BE2C (cell line): ENCODE data around the gene CSF3.

Source experiments
- DNase-seq: peaks from one replicate; pipeline ENCODE4 v3.0.0-alpha.2; 2020
- H3K27me3 ChIP-seq: fragments of 250-450 bp; sonication (Bioruptor Pico); 2 replicates; pipeline ENCODE4 v1.5.1; 2020; ENCODE audit warnings: mild to moderate bottlenecking
- H3K36me3 ChIP-seq: fragments of 250-450 bp; sonication (Bioruptor Pico); 2 replicates; pipeline ENCODE4 v1.5.1; 2020; ENCODE audit warnings: mild to moderate bottlenecking
- H3K4me1 ChIP-seq: fragments of 250-450 bp; sonication (Bioruptor Pico); 2 replicates; pipeline ENCODE4 v1.5.1; 2020
- H3K4me3 ChIP-seq: 2 replicates; pipeline ENCODE4 v1.5.1; 2011; ENCODE audit warnings: low read depth, low read length
- H3K9me3 ChIP-seq: fragments of 250-450 bp; sonication (Bioruptor Pico); 2 replicates; pipeline ENCODE4 v1.5.1; 2020
- TF ChIP-seq, protein P1 (sequence below): IDR thresholded peaks from 2 replicates; pipeline ENCODE4 v1.5.1; 2012; ENCODE audit warnings: mild to moderate bottlenecking, low read depth, low read length

Gene CSF3

DNA sequence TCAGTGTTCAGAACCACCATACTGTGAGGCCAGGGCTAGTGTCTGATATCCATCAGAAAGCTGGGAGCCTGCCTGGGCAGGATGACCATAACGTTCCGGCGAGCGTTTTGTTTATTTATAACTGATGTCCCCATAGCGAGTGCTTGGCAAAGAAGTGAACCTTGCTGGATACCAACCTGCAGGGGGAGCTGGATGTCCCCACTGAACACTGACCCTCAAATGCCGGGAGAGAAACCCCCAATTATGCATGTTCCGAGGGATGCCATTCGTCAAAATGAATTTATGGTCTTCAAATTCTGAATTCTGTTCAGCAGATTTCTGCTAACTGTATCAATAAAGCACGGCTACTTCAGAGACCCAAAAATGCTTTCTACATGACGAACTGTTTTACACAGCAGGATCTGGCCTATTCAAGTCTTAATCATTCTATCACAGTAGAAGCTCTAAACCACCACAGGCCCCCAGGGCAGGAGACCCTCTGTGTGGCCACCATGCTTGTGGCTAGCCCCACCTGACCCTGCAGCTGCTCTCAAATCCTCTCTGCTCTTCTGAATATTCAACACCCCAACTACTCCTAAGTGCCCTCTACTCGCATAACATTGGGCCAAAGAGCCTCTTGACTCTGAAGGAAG, 23.8 kb downstream of the CSF3 start:
- TF ChIP-seq, protein P1, sequence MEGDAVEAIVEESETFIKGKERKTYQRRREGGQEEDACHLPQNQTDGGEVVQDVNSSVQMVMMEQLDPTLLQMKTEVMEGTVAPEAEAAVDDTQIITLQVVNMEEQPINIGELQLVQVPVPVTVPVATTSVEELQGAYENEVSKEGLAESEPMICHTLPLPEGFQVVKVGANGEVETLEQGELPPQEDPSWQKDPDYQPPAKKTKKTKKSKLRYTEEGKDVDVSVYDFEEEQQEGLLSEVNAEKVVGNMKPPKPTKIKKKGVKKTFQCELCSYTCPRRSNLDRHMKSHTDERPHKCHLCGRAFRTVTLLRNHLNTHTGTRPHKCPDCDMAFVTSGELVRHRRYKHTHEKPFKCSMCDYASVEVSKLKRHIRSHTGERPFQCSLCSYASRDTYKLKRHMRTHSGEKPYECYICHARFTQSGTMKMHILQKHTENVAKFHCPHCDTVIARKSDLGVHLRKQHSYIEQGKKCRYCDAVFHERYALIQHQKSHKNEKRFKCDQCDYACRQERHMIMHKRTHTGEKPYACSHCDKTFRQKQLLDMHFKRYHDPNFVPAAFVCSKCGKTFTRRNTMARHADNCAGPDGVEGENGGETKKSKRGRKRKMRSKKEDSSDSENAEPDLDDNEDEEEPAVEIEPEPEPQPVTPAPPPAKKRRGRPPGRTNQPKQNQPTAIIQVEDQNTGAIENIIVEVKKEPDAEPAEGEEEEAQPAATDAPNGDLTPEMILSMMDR = peak; percentile 77
- H3K9me3 ChIP-seq = no peaks in the 10 kb centered on the region
- DNase-seq = peak; percentile 50
- no peak overlapping the region for H3K4me3 ChIP-seq
- H3K4me1 ChIP-seq = peaks cover 6% of the 10 kb centered on the region
- H3K36me3 ChIP-seq = peaks cover 17% of the 10 kb centered on the region; the same call in 1 of the 2 replicates
- no peaks in the 10 kb centered on the region for H3K27me3 ChIP-seq

DNA sequence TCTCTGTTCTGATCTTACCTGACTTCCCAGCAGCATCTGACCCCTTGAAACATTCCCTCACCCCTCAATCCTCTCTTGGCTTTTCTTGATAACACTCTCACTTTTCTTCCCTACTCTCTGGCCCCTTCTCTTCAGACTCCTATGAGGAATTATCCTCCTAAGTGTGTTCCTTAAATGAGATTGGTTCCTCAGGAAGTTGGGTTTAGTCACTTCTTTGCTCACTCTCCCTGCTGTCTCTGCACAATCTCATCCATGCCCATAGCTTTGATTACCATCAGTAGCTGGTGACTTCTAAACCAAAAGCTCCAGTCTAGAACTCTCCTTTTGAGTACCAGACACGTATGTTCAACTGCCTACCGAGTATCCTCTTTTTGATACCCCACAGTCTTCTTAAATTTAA, 26.0 kb downstream of the CSF3 start:
- Histone ChIP-seq H3K9me3 (no peaks in the 10 kb centered on the region), H3K27me3 (no peaks in the 10 kb centered on the region), H3K4me1 (peaks cover 6% of the 10 kb centered on the region), H3K36me3 (peaks cover 8% of the 10 kb centered on the region), H3K4me3 (no peak overlapping the region)
- no peak for DNase-seq
- TF ChIP-seq, protein P1 = no peak

DNA sequence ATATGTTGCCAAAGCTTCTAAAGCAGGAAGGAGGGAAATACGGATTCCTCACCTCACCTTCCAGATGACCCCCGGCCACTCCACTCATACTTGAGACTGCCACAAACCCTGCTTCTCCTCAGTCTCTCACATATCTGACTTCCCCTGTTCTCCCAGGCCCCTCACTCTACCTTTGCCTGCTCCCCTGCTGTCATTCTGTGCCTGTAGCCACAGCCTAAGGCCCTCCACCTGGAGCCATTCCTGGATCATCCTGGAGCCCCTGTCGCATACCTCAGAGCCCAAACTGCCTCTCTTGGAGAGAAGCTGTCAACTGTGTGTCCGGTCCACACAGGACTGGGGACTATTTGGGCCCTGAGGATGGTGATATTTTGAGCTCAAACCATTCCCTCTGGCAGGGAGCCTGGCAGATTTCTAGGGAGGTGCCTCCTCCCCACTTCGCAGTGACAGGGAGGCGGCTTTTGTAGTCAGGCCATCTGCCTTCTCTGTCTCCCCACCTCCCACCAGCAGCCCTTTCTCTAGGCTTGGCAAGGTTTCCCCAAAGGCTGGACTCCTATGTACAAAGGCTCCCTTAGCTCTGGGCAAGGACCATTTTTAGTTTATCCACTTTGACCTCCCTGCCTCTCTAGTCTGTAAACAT, 41.3 kb downstream of the CSF3 start:
- no peaks in the 10 kb centered on the region for H3K27me3 ChIP-seq
- TF ChIP-seq, protein P1 = no peak
- H3K36me3 ChIP-seq = peaks cover 20% of the 10 kb centered on the region
- no peak overlapping the region for H3K4me3 ChIP-seq
- no peak for DNase-seq
- no peaks in the 10 kb centered on the region for H3K4me1 ChIP-seq
- H3K9me3 ChIP-seq = no peaks in the 10 kb centered on the region

DNA sequence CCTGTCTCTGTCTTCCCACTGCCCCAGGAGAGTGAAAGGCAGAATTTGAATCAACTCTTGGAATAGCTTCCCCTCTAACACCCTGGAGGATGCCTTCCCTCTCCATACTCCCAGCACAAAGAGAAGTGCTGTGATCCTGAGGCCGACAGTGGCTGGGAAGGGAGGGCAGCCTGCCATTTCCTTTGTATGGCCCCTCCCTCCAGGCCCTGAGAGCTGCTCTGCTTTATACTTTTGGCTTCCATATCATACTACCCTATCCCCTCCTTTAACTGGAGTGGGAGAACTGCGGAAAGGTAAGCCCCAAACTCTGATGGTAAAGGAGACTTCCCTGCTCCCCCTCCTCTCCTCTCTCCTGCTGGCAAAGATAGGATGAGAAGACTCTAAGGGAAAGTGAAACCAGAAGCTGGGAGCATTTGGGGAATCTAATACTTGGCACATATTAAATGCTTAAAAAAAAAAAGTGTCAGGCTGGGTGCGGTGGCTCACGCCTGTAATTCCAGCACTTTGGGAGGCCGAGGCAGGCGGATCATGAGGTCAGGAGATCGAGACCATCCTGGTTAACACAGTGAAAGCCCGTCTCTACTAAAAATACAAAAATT, 43.0 kb downstream of the CSF3 start:
- TF ChIP-seq, protein P1 = no peak
- Histone ChIP-seq H3K9me3 (no peaks in the 10 kb centered on the region), H3K4me1 (peaks cover 4% of the 10 kb centered on the region; the same call in 1 of the 2 replicates), H3K36me3 (peaks cover 4% of the 10 kb centered on the region), H3K27me3 (no peaks in the 10 kb centered on the region), H3K4me3 (no peak overlapping the region)
- DNase-seq = no peak

DNA sequence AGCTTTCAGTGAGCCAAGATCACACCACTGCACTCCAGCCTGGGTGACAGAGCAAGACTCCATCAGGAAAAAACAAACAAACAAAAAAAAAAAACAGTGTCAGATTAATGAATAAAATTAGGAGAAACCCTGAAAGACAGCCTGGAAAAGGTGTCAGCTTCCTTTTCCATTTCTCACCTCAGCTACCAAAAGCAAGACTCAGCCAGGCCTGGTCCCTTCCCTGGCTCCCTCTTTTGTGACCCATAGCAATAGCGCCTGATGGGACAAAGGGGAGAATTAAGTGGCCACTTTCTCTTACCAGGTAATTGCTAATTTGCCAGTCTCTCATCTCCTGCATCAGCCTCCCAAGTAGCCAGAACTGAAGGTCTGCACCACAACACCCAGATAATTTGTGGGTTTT, 43.6 kb downstream of the CSF3 start:
- Histone ChIP-seq H3K27me3 (no peaks in the 10 kb centered on the region), H3K36me3 (peaks cover 2% of the 10 kb centered on the region; the same call in 1 of the 2 replicates), H3K4me3 (no peak overlapping the region), H3K9me3 (no peaks in the 10 kb centered on the region), H3K4me1 (peaks cover 4% of the 10 kb centered on the region; the same call in 1 of the 2 replicates)
- TF ChIP-seq, protein P1 = no peak
- no peak for DNase-seq
